ENCODE measurements around the gene H2AZ1.
"Not testable (repeated sequence)": the region's sequence is repeated elsewhere in the genome, so short reads cannot be mapped to it uniquely, and the experiment has no call there.

Gene H2AZ1

GRCh38 chr4:99949999-99950912 lies at the start of gene H2AZ1:
Gene H2AZ1, minus strand, starts transcription at chr4:99950275. Its CDS starts 105 bp downstream, at chr4:99950170.
- peak; percentile 94 to 96 for DNase-seq

- DNase-seq = no peak
Measured at GRCh38 chr4:99998062-99998867, 48.2 kb upstream of the H2AZ1 start.

- no peak for DNase-seq
Measured at GRCh38 chr4:99991741-99992140, 41.7 kb upstream of the H2AZ1 start.

- DNase-seq = no peak
Measured at GRCh38 chr4:99987681-99988080, 37.6 kb upstream of the H2AZ1 start.

GRCh38 chr4:99986792-99987191 lies 36.7 kb upstream of the H2AZ1 start:
- DNase-seq = no peak

- no peak for DNase-seq
Measured at GRCh38 chr4:99983289-99983943, 33.3 kb upstream of the H2AZ1 start.

GRCh38 chr4:99979872-99980271 lies 29.8 kb upstream of the H2AZ1 start:
- DNase-seq = no peak

GRCh38 chr4:99971453-99972111 lies 21.5 kb upstream of the H2AZ1 start:
- DNase-seq = no peak

GRCh38 chr4:99968330-99968729 lies 18.3 kb upstream of the H2AZ1 start:
- DNase-seq = no peak

GRCh38 chr4:99966692-99967091 lies 16.6 kb upstream of the H2AZ1 start:
- DNase-seq = no peak

GRCh38 chr4:99965674-99966350 lies 15.7 kb upstream of the H2AZ1 start:
- DNase-seq = no peak

GRCh38 chr4:99965173-99965572 lies 15.1 kb upstream of the H2AZ1 start:
- no peak for DNase-seq

GRCh38 chr4:99961711-99962110 lies 11.6 kb upstream of the H2AZ1 start:
- DNase-seq = no peak

GRCh38 chr4:99960648-99961047 lies 10.6 kb upstream of the H2AZ1 start:
- DNase-seq = no peak

GRCh38 chr4:99958207-99958606 lies 8.1 kb upstream of the H2AZ1 start:
- DNase-seq = not testable (repeated sequence)

- no peak for DNase-seq
Measured at GRCh38 chr4:99950913-99951254, 809 bp upstream of the H2AZ1 start.

- DNase-seq = peak; percentile 16 to 86
Measured at GRCh38 chr4:99949034-99949998, 759 bp downstream of the H2AZ1 start.

GRCh38 chr4:99947608-99948007 lies 2.5 kb downstream of the H2AZ1 start:
- DNase-seq = no peak

GRCh38 chr4:99947190-99947578 lies 2.9 kb downstream of the H2AZ1 start:
- DNase-seq = no peak

GRCh38 chr4:99946356-99947189 lies 3.5 kb downstream of the H2AZ1 start, which contains the start of gene DNAJB14:
Gene DNAJB14, minus strand, starts transcription at chr4:99946618. Its CDS starts 47 bp downstream, at chr4:99946571.
- DNase-seq = peak in 1 of 2 experiments; percentile 1

Measured in cerebellar nuclear complex (tissue), 1 donor.